GM15510 (cell line): ENCODE results near the gene TAPT1.

Experiments
- POLR2A ChIP-seq: IDR thresholded peaks from 3 replicates; pipeline ENCODE4 v1.6.1; 2011; ENCODE audit warnings: borderline replicate concordance; ENCODE audit not compliant: insufficient read length; ENCODE audit errors: extremely low read depth

The TAPT1 gene

GRCh38 chr4:16204505-16204904, 21.8 kb downstream of the TAPT1 start:
- no peak for TF ChIP-seq POLR2A

- TF ChIP-seq POLR2A = no peak
Measured at GRCh38 chr4:16203083-16203482, 23.2 kb downstream of the TAPT1 start.

GRCh38 chr4:16202598-16202997, 23.7 kb downstream of the TAPT1 start:
- TF ChIP-seq POLR2A = no peak

GRCh38 chr4:16199093-16199492, 27.2 kb downstream of the TAPT1 start:
- TF ChIP-seq POLR2A = no peak

GRCh38 chr4:16197876-16198665, 28.2 kb downstream of the TAPT1 start:
- no peak for TF ChIP-seq POLR2A

GRCh38 chr4:16196482-16197393, 29.5 kb downstream of the TAPT1 start:
- no peak for TF ChIP-seq POLR2A

- no peak for TF ChIP-seq POLR2A
Measured at GRCh38 chr4:16195209-16195608, 31.1 kb downstream of the TAPT1 start.

GRCh38 chr4:16194214-16194613, 32.1 kb downstream of the TAPT1 start:
- no peak for TF ChIP-seq POLR2A

GRCh38 chr4:16192631-16193518, 33.4 kb downstream of the TAPT1 start:
- no peak for TF ChIP-seq POLR2A

GRCh38 chr4:16192057-16192456, 34.2 kb downstream of the TAPT1 start:
- TF ChIP-seq POLR2A = no peak

- no peak for TF ChIP-seq POLR2A
Measured at GRCh38 chr4:16187455-16187854, 38.8 kb downstream of the TAPT1 start.

GRCh38 chr4:16186986-16187385, 39.3 kb downstream of the TAPT1 start:
- TF ChIP-seq POLR2A = no peak

- no peak for TF ChIP-seq POLR2A
Measured at GRCh38 chr4:16183604-16184003, 42.7 kb downstream of the TAPT1 start.

GRCh38 chr4:16176621-16177020, 49.6 kb downstream of the TAPT1 start:
- TF ChIP-seq POLR2A = no peak

- no peak for TF ChIP-seq POLR2A
Measured at GRCh38 chr4:16171831-16172230, 54.4 kb downstream of the TAPT1 start.
